B cell (primary cell): Measurements from ENCODE around the gene PRSS33.

Experiments
- EZH2 ChIP-seq: IDR thresholded peaks from 2 replicates; pipeline ENCODE4 v1.6.1; 2012; ENCODE audit warnings: borderline replicate concordance, low read depth, mild to moderate bottlenecking, moderate library complexity, low read length; ENCODE audit not compliant: insufficient read depth, poor library complexity, severe bottlenecking
- TF ChIP-seq, protein P1 (sequence below): fragments of 200-600 bp; IDR thresholded peaks from one replicate; pipeline ENCODE4 v1.8.0; 2022; ENCODE audit warnings: antibody characterized with exemption, mild to moderate bottlenecking

- TF ChIP-seq, protein P1, sequence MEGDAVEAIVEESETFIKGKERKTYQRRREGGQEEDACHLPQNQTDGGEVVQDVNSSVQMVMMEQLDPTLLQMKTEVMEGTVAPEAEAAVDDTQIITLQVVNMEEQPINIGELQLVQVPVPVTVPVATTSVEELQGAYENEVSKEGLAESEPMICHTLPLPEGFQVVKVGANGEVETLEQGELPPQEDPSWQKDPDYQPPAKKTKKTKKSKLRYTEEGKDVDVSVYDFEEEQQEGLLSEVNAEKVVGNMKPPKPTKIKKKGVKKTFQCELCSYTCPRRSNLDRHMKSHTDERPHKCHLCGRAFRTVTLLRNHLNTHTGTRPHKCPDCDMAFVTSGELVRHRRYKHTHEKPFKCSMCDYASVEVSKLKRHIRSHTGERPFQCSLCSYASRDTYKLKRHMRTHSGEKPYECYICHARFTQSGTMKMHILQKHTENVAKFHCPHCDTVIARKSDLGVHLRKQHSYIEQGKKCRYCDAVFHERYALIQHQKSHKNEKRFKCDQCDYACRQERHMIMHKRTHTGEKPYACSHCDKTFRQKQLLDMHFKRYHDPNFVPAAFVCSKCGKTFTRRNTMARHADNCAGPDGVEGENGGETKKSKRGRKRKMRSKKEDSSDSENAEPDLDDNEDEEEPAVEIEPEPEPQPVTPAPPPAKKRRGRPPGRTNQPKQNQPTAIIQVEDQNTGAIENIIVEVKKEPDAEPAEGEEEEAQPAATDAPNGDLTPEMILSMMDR = no peak
- TF ChIP-seq EZH2 = no peak
These were observed 10.7 kb downstream of the PRSS33 start for GRCh38 chr16:2776500-2777139.
